Lung (tissue), 12 donors: Measurements from ENCODE around the gene TCEANC2. TPM values are rescaled to one million over a fixed set of nuclear protein-coding genes. Genes with fewer than 3 reads are reported as not detected.

Experiments
- ATAC-seq: fragments of 200-7000 bp; cut with Tn5 transposase; one replicate; pipeline ENCODE4 v1.9.1; 2020; ENCODE audit warnings: moderate number of reproducible peaks; ENCODE audit not compliant: insufficient read depth, low FRiP score
- DNase-seq, 3 donors: peaks; one replicate each; pipeline ENCODE4 v3.0.0-alpha.2; 2013 to 2017
- H3K27ac ChIP-seq, 2 donors: one replicate each; pipeline ENCODE4 v1.5.1; 2013; ENCODE audit warnings: mild to moderate bottlenecking in 2 of 2, moderate library complexity in 2 of 2, control low read depth in 1 of 2, inconsistent platforms in 1 of 2, low read depth in 1 of 2, low read length in 1 of 2
- H3K27me3 ChIP-seq, 3 donors: one replicate each; pipeline ENCODE4 v1.5.1; 2013; ENCODE audit warnings: low read length in 2 of 3; ENCODE audit not compliant: control insufficient read depth in 3 of 3, insufficient read depth in 3 of 3
- H3K36me3 ChIP-seq, 4 donors: one replicate each; pipeline ENCODE4 v1.5.1; 2013; ENCODE audit warnings: low read length in 4 of 4, mild to moderate bottlenecking in 1 of 4, moderate library complexity in 1 of 4; ENCODE audit not compliant: control insufficient read depth in 4 of 4, insufficient read depth in 4 of 4
- H3K4me1 ChIP-seq, 5 donors: one replicate each; pipeline ENCODE4 v1.5.1; 2013; ENCODE audit warnings: low read length in 5 of 5, mild to moderate bottlenecking in 2 of 5, moderate library complexity in 1 of 5; ENCODE audit not compliant: control insufficient read depth in 5 of 5, insufficient read depth in 5 of 5
- H3K4me3 ChIP-seq: one replicate; pipeline ENCODE4 v1.5.1; 2013; ENCODE audit warnings: mild to moderate bottlenecking, control low read depth, moderate library complexity
- H3K9ac ChIP-seq, 2 donors: one replicate each; pipeline ENCODE4 v1.5.1; 2013; ENCODE audit warnings: low read length in 2 of 2, control low read depth in 1 of 2; ENCODE audit not compliant: insufficient read depth in 1 of 2
- H3K9me3 ChIP-seq, 4 donors: one replicate each; pipeline ENCODE4 v1.5.1; 2013; ENCODE audit warnings: low read length in 3 of 4, mild to moderate bottlenecking in 1 of 4, moderate library complexity in 1 of 4; ENCODE audit not compliant: control insufficient read depth in 4 of 4, insufficient read depth in 3 of 4
- WGBS, 2 donors: extraction: QIAGEN DNeasy Blood & Tissue Kit; methylation state at CpG; one replicate each; pipeline ENCODE4 v1.1.7; 2013; 5-methylcytosine and 5-hydroxymethylcytosine counted together
- polyA plus RNA-seq, 2 donors: library from polyadenylated mRNA; stranded (reverse); fragments of 200-250 nt; gene quantifications; one replicate each; pipeline ENCODE4 v1.2.1, GENCODE V29; 2013
- total RNA-seq, 2 donors: library from RNA; depleted of rRNA in 1 of 2; stranded (reverse); fragments of >200 nt in 1 of 2; gene quantifications; one replicate each; pipeline ENCODE4 v1.2.1, GENCODE V29; 2014 to 2021
- TF ChIP-seq, protein P1 (sequence below): IDR thresholded peaks from 2 replicates; pipeline ENCODE4 v1.5.1; 2012; ENCODE audit warnings: mild to moderate bottlenecking; ENCODE audit errors: control extremely low read depth, extremely low read depth
- donor health status: control.
- donor health status: control.
- donor health status: Bipolar disorder and iron deficiency.
- donor health status: healthy.
- donor health status: DM: yes; HTN: yes; CAD: no.

Gene TCEANC2
- total and polyA plus RNA-seq, 4 donors: 1.7 to 5.3 (median 3.6) TPM

DNA sequence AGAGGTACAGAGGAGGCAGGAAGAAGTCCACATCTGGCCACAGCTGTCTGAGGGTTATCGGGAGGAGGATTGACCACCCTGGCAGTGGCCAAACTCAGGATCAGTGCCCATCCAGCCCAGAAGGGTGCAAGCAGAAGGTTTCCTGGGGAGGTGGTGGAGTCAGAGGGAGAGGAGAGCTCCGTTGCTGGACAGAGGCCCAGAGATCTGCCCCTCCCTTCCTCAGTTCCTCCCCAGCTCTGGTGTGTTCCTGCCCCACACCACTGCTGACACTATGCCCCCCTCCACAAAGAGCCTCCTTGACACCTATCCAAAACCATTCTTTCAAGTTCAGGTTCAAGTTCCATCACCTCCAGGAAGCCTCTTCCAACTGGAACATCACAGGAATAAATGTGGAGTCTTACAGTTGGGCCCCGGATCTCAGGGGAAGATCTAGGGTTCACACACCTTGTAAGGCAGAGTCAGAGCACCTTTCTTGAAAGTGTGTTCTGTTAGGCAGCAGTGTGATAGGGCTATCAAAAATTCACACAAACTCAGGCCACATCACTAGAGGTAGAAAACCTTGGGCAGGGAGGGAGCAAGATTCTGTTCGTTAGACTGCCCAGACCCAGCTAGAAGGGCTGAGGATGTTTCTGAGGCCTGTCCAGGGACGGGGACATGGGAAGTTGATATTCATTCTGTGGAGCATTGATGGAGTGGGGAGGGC lies 42.8 kb upstream of the TCEANC2 start:
- Histone ChIP-seq H3K36me3 (no peaks in the 10 kb centered on the region), H3K9me3 (no peaks in the 10 kb centered on the region), H3K9ac (no peak overlapping the region), H3K27me3 (peaks cover 0 to 2% (median 0%) of the 10 kb centered on the region in 3 donors), H3K4me3 (no peak overlapping the region), H3K27ac (no peak overlapping the region), H3K4me1 (no peaks in the 10 kb centered on the region)
- DNase-seq (no peak), ATAC-seq (no peak)
- TF ChIP-seq, protein P1, sequence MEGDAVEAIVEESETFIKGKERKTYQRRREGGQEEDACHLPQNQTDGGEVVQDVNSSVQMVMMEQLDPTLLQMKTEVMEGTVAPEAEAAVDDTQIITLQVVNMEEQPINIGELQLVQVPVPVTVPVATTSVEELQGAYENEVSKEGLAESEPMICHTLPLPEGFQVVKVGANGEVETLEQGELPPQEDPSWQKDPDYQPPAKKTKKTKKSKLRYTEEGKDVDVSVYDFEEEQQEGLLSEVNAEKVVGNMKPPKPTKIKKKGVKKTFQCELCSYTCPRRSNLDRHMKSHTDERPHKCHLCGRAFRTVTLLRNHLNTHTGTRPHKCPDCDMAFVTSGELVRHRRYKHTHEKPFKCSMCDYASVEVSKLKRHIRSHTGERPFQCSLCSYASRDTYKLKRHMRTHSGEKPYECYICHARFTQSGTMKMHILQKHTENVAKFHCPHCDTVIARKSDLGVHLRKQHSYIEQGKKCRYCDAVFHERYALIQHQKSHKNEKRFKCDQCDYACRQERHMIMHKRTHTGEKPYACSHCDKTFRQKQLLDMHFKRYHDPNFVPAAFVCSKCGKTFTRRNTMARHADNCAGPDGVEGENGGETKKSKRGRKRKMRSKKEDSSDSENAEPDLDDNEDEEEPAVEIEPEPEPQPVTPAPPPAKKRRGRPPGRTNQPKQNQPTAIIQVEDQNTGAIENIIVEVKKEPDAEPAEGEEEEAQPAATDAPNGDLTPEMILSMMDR: no peak
- 70 to 82% methylated on average over 5 of the region's 5 CpGs for WGBS, 2 donors

DNA sequence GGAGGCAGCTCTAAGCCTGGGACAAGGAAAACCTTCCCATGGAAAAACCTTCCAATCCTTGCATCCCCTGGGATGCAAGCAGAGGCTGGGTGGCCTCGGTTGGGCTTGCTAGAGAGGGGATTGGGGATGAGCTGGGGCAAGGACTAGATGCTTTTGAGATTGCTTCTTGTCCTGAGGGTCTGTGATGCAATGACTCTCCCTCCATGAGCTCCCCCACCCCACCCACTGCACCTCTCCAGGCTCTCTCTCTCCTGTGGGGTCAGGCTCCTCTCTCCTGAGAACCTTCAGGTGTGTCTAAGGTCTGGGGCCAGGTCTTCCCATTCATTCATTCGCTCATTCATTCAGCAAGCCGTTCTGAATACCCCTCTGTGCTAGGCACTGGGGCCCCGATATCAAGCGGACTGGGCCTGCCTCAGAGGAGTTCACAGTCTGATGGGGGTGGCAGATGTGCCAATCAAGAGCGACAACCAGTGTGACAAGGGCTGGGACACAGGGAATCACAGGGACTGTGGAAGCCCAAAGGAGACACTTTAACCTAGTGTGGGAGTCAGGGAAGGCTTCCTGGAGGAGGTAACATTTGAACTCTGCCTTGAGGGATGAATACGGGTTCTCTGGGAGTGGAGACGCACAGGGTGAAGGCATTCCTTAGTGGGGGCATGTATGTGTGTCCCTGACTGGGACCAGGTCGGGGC lies 41.9 kb upstream of the TCEANC2 start:
- ATAC-seq (no peak), DNase-seq (no peak)
- Histone ChIP-seq H3K9ac (no peak overlapping the region), H3K27ac (no peak overlapping the region), H3K4me1 (no peaks in the 10 kb centered on the region), H3K36me3 (no peaks in the 10 kb centered on the region), H3K9me3 (no peaks in the 10 kb centered on the region), H3K27me3 (peaks cover 0 to 2% (median 0%) of the 10 kb centered on the region in 3 donors), H3K4me3 (no peak overlapping the region)
- 85 to 89% methylated on average over 9 of the region's 9 CpGs for WGBS, 2 donors
- TF ChIP-seq, protein P1: no peak

DNA sequence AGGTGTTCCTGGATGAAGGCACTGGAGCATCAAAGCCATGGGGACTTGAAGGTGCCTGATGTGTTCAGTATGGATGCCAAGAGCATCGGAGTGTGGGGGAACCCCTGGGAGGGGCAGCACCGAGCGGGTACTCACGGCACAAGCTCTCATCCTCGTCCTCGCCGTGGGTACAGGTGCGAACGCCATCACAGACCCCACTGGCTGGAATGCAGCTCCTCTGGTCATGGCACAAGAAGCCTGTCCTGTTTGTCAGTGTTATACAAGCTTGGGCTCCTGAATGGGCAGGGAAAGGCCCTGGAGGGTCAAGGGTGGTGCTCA lies 41.4 kb upstream of the TCEANC2 start:
- TF ChIP-seq, protein P1: no peak
- ATAC-seq: no peak
- no peak for DNase-seq
- no peaks in the 10 kb centered on the region for H3K4me1 ChIP-seq
- H3K9ac ChIP-seq: no peak overlapping the region
- no peaks in the 10 kb centered on the region for H3K9me3 ChIP-seq
- H3K27me3 ChIP-seq: peaks cover 0 to 2% (median 0%) of the 10 kb centered on the region in 3 donors
- 86 to 93% methylated on average over 9 of the region's 9 CpGs for WGBS, 2 donors
- no peak overlapping the region for H3K4me3 ChIP-seq
- no peaks in the 10 kb centered on the region for H3K36me3 ChIP-seq
- H3K27ac ChIP-seq: no peak overlapping the region
